Vagina (tissue), 2 donors: ENCODE data around the gene BCL2L14.

ENCODE experiments used
- POLR2A ChIP-seq, 2 donors: fragments of 450-650 bp; IDR thresholded peaks; one replicate each; pipeline ENCODE4 v1.6.1; 2017; ENCODE audit warnings: antibody characterized with exemption in 2 of 2, mild to moderate bottlenecking in 2 of 2, moderate library complexity in 2 of 2
- TF ChIP-seq, protein P1 (sequence below), 3 experiments: fragments of 450-650 bp in 2 of 3; fragments of 200-600 bp in 1 of 3; sonication (generic) in 1 of 3; IDR thresholded peaks; one replicate each; pipeline ENCODE4 v1.5.1; 2017 to 2019; ENCODE audit warnings: antibody characterized with exemption in 3 of 3, mild to moderate bottlenecking in 2 of 3, moderate library complexity in 2 of 3

DNA sequence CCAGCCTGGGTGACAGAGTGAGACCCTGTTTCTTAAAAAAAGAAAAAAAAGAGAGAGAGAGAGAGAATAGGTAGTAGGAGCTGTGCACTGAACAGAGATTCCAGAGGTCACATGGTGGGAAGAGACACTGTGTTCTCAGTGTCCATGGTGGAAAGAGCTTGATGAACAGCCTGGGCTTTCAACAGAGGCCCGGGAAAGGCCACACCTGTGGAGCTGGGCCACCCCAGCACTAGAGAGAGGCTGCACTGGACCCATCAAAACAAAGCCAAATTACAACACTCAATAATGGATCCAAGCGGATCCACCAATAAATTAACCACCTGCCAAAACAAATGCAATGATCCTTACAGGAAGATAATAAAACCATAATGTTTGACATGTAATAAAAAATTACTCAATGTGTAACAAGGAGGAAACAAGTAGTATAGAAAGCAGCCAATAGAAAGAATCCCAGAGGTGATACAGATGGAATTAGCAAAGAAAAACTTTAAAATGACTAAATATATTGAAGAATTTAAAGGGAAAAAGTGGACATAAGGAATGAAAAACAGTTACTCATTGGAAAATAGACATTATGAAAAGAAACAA, 44.8 kb upstream of the BCL2L14 start:
- no peak for TF ChIP-seq POLR2A (IDR thresholded peaks at IDR 0.05)
- TF ChIP-seq, protein P1, sequence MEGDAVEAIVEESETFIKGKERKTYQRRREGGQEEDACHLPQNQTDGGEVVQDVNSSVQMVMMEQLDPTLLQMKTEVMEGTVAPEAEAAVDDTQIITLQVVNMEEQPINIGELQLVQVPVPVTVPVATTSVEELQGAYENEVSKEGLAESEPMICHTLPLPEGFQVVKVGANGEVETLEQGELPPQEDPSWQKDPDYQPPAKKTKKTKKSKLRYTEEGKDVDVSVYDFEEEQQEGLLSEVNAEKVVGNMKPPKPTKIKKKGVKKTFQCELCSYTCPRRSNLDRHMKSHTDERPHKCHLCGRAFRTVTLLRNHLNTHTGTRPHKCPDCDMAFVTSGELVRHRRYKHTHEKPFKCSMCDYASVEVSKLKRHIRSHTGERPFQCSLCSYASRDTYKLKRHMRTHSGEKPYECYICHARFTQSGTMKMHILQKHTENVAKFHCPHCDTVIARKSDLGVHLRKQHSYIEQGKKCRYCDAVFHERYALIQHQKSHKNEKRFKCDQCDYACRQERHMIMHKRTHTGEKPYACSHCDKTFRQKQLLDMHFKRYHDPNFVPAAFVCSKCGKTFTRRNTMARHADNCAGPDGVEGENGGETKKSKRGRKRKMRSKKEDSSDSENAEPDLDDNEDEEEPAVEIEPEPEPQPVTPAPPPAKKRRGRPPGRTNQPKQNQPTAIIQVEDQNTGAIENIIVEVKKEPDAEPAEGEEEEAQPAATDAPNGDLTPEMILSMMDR (IDR thresholded peaks at IDR 0.05) = no peak
